GM11168 (cell line): ENCODE measurements around the gene TNFRSF21.
"Not testable (repeated sequence)": the region's sequence is repeated elsewhere in the genome, so short reads cannot be mapped to it uniquely, and the experiment has no call there.

Experiments used
- in situ Hi-C: fragments of 300-500 bp; cut with MboI; formaldehyde crosslinking; loops from one replicate; pipeline ENCODE4 v1.12.0; 2022; ENCODE audit warnings: low sequenced_read_pairs; ENCODE audit not compliant: unreplicated experiment

Gene TNFRSF21

GRCh38 chr6:47292944-47293343 is 16.8 kb downstream of the TNFRSF21 start:
- in situ Hi-C loops: no loop called here

GRCh38 chr6:47292027-47292426 is 17.7 kb downstream of the TNFRSF21 start:
- in situ Hi-C loops: no loop called here

- in situ Hi-C loops: no loop called here
These were observed 19.4 kb downstream of the TNFRSF21 start for GRCh38 chr6:47290124-47290834.

GRCh38 chr6:47288267-47289090 is 21.2 kb downstream of the TNFRSF21 start:
- in situ Hi-C loops: no loop called here

GRCh38 chr6:47286301-47286700 is 23.4 kb downstream of the TNFRSF21 start:
- in situ Hi-C loops: no loop called here

- in situ Hi-C loops: no loop called here
These were observed 25.7 kb downstream of the TNFRSF21 start for GRCh38 chr6:47283993-47284392.

- in situ Hi-C loops: no loop called here
These were observed 31.2 kb downstream of the TNFRSF21 start for GRCh38 chr6:47278545-47278944.

- in situ Hi-C loops: no loop called here
These were observed 32.0 kb downstream of the TNFRSF21 start for GRCh38 chr6:47277702-47278101.

DNA sequence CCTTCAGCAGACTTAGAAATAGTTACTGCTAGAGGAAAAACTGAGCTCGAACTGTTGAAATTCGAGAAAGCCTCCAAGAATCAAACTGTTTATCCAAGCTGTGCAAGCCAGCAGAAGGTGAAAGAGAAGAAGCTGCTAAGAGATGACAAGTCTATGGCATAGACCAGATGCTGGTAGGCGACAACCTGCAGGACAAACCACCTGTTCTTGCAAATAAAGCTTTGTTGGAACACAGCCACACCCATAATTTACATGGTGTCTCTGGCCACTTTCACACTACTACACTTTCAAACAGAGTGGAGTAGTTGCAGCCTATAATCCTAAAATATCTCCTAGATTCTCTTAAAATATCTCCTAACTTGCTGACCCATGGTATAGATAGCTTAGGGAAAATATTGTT is 33.3 kb downstream of the TNFRSF21 start:
- in situ Hi-C loops: no loop called here

DNA sequence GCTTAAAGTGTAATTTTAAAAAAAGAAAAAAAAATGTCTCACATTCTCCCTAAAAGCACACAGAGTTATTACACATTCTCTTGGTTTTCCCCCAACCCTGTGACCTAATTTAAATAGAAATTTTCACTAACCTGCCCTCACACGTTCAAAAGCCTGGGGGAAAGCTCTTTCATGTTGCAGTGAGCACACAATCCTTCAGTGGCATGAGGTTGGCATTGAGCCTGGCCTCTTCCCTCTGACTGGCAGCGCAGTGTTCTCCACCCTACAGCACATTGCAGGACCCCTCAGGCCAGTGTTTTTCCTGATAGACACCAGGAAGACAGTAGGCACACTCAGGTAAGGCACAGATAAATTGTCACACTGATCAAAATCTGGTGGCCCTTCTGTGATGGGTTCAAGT is 34.1 kb downstream of the TNFRSF21 start:
- in situ Hi-C loops: no loop called here

DNA sequence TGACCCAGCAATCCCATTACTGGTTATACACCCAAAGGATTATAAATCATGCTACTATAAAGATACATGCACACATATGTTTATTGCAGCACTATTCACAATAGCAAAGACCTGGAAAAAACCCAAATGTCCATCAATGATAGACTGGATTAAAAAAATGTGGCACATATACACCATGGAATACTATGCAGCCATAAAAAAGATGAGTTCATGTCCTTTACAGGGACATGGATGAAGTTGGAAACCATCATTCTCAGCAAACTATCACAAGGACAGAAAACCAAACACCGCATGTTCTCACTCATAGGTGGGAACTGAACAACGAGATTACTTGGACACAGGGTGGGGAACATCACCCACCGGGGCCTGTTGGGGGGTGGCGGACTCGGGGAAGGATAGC is 34.6 kb downstream of the TNFRSF21 start:
- in situ Hi-C loops: not testable (repeated sequence)

GRCh38 chr6:47268572-47269187 is 41.0 kb downstream of the TNFRSF21 start:
- in situ Hi-C loops: no loop called here

GRCh38 chr6:47267301-47267700 is 42.4 kb downstream of the TNFRSF21 start:
- in situ Hi-C loops: no loop called here

GRCh38 chr6:47265971-47266370 is 43.7 kb downstream of the TNFRSF21 start:
- in situ Hi-C loops: no loop called here

DNA sequence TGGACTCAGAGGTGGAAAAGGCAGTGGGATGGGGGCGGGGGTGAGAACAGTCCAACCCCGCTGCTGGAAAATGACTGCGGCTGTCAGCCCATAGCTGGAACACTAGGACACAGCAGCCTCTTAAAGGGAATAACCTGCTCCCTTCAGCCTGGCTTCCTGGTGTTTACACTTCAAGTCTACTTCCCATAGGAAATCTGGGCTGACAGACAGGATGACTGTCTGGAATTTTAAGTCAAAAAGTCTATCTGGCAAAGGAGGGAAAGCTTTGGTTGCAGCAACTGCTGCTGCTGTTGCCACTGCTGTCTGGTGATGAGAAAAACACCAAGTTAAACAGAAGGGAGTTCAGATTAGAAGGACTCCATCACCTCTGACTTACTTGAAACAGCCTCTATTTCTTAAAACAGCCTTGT is 44.9 kb downstream of the TNFRSF21 start:
- in situ Hi-C loops: no loop called here

DNA sequence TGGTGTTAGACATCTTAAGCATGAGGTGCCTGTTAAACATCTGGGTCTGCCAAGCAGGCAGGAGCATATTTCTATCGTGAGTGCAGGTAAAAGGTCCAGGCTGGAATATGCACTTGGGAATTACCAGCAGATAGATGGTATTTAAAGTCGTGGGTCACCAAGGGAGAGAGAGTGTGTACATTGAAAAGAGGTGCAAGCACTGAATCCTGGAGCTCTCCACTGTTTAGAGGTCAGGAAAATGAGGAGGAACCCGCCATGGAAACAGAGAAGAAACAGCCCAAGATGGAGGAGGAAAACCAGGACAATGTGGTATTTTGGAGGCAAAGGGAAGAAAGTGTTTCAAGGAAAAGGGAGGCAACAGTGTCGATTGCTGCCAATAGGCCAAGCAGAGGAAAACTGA is 46.4 kb downstream of the TNFRSF21 start:
- in situ Hi-C loops: no loop called here

GRCh38 chr6:47262231-47262630 is 47.5 kb downstream of the TNFRSF21 start:
- in situ Hi-C loops: no loop called here

DNA sequence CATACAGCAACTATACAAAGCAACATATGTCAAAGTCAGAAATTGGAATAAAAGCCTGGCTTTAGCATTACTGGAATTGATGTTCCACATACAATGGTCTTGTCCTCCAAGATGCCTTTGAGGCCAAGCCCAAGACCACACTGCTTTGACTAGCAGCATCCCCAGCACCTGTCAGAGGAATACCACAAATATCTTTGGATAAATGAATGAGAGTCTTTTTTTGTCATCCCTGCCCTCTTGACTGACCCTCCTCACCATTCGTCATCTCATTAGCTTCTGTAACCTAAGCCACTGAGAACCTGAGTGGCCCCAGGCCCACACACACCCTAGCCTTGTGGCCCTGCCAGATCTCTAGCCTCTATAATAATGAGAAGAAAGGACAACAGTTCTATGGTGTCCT is 48.5 kb downstream of the TNFRSF21 start:
- in situ Hi-C loops: no loop called here

GRCh38 chr6:47260021-47260420 is 49.7 kb downstream of the TNFRSF21 start:
- in situ Hi-C loops: no loop called here

GRCh38 chr6:47258724-47259347 is 50.9 kb downstream of the TNFRSF21 start:
- in situ Hi-C loops: no loop called here
